ENCODE measurements around the gene NDUFS3.
A peak's percentile ranks its signal among the peaks of the same experiment; 100 is the strongest.
"Not testable (repeated sequence)": the region's sequence is repeated elsewhere in the genome, so short reads cannot be mapped to it uniquely, and the experiment has no call there.

The NDUFS3 gene

DNA sequence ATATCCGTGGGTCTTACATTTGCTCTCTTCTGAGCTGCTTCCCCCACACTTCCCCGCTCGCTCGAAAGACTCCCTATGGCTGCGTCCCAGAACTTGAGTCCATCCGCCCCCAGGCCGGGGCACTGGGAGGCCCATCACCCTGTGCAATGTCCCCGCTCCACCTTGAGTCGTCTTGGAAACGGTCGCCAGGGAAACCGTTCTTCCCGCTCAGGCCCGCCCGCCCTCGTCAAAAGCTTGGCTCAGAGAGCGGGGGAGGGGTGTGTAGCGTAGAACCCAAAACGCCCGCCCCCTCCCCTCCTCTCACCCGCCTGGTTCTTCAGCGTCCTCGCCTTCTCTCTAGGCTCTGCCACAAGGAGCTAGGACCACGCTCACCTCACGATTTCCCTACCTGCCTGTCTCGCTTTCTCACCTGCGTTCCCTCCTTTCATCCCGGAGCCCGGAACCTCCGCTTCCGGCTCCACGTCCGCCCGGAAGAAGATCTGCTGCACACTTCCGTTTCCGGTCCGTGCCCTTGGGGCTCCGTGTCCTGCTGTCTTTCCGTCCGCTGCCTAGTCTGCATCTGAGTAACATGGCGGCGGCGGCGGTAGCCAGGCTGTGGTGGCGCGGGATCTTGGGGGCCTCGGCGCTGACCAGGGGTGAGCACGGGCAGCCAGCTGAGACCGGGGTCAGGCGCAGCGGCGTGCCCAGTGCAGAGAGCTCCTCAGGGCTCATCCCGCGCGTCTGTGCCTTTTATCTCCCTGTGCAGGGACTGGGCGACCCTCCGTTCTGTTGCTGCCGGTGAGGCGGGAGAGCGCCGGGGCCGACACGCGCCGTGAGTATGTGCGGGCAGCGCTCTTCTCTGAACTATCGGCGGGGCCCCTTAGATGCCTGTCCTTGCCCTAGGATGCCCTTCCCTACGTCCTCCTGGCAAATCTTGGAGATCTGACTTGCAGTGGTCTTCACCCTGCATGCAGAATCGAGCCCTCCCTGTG, at the start of gene NDUFS3, which contains the start of gene KBTBD4:
Gene NDUFS3, plus strand, starts transcription at position 551 of the 971 bp plus-strand sequence. Its CDS starts 18 bp downstream, at position 569.
Gene KBTBD4, minus strand, starts transcription at position 447 of the 971 bp plus-strand sequence. Its CDS starts 19 bp downstream, at position 428.
- peak; percentile 90 for DNase-seq (ENCODE audit: low spot score)

DNA sequence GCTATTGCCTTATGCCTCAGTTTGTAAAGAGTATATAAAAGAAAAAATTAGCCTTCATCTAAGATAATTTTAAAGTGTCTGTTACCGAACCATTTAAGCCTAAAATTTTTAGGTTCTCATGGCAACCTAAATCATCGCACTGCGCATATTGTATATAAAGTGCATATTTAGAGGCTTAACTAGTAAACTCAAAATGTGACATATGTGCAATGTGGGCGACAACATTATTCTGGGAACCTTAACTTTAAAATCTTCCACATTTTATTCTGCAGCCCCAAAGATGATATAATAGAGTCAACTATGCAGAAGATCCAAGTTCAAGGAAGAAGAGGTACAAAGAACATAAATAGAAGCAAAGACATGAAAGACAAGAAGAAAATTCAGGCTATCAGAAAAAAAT, 48.9 kb upstream of the NDUFS3 start:
- DNase-seq (ENCODE audit: low spot score), result no peak

DNA sequence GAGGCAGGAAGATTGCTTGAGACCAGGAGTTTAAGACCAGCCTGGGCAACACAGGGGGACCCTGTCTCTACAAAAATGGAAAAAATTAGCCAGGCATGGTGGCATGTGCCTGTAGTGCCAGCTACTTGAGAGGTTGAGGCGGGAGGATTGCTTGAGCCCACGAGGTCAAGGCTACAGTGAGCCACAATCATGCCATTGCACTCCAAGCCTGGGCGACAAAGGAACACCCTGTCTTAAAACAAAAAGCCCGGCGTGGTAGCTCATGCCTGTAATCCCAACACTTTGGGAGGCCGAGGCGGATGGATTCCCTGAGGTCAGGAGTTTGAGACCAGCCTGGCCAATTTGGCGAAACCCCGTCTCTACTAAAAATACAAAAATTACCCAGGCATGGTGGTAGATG, 48.2 kb upstream of the NDUFS3 start:
- not testable (repeated sequence) for DNase-seq (ENCODE audit: low spot score)

DNA sequence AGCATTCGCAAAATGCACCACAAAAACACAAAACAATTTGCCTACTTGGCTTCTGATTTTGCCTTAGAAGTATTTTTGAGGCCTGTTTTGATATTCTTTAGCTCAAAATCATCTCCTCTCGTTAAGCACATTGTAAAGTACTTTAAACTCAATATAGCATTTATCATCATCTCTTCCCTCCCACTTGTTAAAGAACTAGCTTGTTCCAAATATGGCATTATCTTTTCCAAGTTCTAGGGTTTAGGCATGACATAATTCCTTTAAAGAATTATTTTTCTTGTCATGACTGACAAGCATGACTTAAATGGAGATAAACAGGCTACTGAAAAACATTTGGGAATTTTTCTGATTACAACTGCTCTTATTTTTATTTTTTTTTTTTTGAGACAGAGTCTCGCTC, 47.2 kb upstream of the NDUFS3 start:
- DNase-seq (ENCODE audit: low spot score), result no peak

DNA sequence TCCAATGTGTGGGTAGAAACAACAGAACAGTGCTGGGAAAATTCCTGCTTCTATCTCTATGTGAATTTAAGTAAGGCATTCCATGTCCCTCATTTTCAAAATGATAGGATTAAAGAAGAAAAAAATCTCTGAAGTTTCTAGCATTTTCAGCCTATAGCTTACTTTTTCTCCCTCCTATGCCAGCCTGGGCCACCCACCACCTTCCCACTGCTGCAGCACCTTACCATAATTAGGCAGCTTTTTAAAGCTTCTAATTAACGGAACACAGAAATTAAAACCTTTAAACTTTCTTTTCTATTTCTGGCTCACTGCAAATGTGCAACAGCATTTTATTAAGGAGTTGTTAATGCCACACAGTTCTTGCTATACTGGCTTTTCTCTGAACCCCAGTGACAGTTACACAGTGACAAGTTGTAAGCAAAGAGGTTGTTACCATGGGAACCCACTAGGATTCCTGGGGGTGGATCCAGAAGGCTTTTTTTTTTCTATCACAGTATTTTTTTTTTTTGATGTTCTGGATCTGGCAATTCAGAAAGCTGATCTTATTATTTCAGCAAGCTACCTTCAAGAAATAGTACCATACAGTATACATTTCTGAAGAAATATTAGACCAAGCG, 46.2 kb upstream of the NDUFS3 start:
- DNase-seq (ENCODE audit: low spot score), result no peak

DNA sequence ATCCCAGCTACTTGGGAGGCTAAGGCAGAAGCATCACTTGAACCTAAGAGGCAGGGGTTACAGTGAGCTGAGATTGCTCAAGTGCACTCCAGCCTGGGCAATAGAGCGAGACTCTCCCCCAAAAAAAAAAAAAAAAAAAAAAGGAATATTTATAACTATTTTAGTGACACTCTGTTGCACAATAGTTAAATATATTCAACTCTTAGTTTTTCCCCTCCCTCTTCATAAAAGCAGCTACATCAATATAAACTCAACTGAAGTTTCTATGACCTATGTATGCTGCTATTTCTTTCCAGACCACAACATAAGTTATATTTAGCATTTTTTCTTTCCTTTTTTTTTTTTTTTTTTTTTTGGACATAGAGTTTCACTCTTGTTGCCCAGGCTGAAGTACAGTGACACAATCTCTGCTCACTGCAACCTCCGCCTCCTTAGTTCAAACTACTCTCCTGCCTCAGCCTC, 45.2 kb upstream of the NDUFS3 start:
- DNase-seq (ENCODE audit: low spot score), result no peak

DNA sequence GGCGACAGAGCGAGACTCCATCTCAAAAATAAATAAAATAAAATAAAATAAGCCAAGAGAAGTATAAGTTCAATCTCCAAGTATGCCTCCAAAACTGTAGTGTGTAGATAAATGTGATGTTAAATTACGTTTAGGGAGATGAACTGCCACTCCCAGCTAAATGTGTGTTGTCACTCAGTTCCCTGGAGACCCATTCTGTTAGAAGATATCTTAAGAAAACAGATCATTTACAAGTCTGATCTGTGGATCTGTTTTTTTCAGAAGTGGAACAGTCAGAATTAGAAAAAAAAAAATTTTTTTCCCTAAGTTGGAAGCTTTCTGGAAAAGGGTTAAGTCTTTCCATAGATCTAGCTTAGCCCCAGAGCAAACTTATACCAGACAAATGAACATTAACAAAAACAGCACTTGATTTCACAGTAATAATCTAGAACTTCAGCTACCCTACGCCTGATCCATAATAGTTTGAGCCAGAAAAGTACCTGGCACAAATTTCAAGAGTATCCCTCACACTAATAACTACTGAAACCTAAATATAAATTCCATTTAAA, 44.1 kb upstream of the NDUFS3 start:
- no peak for DNase-seq (ENCODE audit: low spot score)

DNA sequence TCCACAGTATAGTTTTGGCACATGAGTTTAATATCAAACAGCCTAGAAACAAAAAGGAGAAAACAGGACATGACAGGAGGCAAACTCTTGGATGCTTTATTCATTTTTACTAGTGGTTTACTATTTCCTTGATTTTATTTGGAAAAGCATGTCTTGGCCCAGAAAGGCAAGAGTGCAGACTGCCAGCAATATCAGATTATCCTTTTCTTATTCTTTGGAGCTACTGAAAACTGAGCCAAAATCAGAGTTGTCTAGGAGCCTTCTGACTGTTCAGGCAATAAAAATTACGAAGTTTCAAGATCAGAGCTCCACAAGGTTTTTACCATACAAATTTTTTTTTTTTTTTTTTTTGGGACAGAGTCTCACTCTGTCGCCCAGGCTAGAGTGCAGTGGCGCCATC, 42.0 kb upstream of the NDUFS3 start:
- no peak for DNase-seq (ENCODE audit: low spot score)

DNA sequence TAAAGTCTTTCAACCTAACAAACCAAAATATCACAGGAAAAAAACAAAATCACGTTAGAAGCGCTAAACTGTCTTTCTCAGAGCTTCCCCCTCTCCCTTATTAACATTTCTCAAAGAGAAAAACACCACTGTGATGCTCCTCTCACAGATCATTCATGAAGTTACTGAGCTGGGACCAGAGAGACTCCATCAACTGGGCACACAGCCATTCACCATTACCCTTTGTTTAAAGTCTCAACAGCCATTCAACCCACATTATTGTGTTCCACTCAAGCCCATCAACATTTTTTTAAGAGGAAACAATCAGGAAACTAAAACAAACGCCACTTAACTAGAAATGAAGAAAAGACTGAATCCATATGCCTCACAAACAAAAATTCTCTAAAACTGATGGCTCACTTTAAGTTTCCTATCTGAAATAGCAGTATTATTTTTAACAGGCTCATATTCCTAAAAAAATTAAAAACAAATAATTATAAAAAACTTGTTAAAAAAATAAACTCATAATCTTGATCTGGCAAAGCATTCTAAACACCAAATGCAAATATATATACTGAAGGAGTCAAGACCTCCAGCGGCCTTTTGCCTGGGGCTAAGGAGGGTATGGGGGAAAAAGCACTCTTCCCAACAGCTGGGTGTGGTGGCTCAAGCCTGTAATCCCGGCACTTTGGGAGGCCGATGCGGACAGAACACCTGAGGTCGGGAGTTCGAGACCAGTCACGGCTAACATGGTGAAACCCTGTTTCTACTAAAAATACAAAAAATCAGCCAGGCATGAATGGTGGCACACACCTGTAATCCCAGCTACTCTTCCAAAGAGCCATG, 39.9 kb upstream of the NDUFS3 start:
- no peak for DNase-seq (ENCODE audit: low spot score)

DNA sequence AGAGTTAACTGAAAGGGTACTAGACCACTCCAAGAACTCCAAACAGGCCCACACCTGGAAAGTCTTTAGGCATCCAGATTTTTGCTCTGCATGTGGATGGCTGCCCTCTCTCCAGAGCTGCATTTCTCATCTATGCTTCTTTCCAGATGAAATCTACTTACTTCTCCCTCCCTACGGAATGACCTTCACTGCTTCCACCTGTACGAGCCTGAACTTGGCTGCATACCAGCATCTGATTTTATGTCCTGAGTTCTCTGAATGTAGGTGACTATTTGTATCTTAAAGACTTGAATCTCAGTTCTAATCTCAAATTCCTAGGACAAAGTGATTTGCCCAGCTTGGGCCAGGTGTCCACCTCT, 39.2 kb upstream of the NDUFS3 start:
- DNase-seq (ENCODE audit: low spot score), result no peak

DNA sequence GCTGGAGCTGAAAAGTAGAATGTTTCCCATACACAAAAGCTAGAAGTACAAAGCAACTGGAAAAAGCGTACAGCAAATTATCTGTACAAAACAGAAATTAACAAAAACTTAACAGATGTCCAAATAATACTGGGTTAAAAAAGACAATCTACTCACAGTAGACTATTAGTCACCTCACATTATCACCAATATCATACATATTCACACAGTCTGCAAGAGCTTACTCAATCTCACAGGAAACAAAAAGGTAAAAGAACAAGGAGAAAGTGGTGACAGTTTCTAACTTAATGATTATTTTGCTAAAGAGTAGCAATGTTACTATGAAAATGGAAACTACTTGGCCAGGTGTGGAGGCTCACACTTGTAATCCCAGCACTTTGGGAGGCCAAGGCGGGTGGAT, 37.8 kb upstream of the NDUFS3 start:
- DNase-seq (ENCODE audit: low spot score), result no peak

DNA sequence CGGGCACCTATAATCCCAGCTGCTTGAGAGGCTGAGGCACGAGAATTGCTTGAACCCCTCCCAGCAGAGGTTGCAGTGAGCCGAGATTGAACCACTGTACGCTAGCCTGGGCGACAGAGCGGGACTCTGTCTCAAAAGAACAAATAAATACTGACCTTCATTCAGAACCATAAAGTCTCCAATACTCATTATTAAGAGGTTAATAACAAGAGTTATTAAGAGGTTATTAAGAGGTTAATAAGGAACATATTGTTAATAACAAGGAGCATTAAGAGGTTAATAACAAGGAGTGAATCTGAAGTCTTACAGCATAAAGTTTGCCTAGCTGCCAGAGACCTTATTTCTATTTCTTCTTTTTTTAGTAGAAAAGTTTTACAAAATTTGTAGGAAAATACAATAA, 33.6 kb upstream of the NDUFS3 start:
- DNase-seq (ENCODE audit: low spot score), result no peak

DNA sequence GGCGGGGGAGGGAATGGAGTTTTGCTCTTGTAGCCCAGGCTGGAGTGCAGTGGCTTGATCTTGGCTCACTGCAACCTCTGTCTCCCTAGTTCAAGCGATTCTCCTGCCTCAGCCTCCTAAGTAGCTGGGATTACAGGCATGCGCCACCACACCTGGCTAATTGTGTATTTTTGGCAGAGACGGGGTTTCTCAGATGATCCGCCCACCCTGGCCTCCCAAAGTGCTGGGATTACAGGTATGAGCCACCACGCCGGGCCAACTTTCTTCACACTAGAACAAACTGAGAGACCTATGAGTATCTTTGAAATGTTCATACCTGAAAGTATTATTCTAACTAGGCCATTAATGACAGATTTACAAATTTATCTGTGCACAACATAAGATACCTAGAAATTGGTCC, 32.6 kb upstream of the NDUFS3 start:
- not testable (repeated sequence) for DNase-seq (ENCODE audit: low spot score)

DNA sequence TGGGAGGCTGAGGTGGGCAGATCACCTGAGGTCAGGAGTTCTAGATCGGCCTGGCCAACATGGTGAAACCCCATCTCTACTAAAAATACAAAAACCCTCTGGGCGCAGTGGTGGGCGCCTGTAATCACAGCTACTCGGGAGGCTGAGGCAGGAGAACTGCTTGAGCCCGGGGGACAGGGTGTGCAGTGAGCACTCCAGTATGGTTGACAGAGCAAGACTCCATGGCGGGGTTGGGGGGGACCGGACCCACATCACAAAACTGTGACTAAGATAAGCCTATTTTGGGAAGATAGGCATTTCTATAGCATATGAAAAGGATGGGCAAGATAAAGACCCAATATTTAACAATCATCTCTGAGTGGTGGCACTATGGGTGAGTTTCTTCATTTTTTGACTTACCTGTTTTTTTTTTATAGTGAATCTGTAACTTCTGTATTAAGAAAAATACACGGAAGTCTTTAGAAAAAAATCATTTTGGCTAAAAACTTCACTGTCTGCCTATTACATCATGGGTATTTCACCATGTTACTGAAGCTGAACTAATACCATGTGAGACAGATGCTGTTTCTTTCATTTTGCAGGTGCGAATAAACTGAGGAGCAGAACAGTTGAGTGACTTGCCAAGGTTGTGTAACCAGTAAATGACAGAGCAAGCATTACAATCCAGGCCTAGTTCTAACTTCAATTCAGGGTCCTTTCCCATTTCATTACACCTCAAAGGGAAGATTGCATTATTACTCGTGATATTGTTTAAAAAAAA, 28.4 kb upstream of the NDUFS3 start:
- DNase-seq (ENCODE audit: low spot score), result no peak

DNA sequence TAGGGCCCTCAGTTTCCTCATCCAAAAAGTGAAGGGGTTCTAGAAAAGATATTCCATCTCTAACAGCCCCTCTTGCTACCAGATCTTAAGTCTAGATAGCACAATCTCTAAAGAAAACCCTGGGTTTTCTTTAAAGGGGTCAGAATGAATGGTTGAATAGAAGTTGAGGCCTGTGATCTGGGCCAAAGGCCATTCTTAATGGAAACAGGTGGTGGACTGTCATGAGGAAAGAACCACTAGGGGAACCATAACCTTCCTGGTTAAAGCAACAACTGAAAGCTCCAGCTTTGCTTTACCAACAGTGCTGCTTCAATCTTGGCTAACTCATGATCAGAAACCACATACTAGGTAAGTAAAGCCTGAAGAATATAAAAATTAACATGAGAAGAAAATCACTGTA, 27.8 kb upstream of the NDUFS3 start:
- DNase-seq (ENCODE audit: low spot score), result peak; percentile 42

DNA sequence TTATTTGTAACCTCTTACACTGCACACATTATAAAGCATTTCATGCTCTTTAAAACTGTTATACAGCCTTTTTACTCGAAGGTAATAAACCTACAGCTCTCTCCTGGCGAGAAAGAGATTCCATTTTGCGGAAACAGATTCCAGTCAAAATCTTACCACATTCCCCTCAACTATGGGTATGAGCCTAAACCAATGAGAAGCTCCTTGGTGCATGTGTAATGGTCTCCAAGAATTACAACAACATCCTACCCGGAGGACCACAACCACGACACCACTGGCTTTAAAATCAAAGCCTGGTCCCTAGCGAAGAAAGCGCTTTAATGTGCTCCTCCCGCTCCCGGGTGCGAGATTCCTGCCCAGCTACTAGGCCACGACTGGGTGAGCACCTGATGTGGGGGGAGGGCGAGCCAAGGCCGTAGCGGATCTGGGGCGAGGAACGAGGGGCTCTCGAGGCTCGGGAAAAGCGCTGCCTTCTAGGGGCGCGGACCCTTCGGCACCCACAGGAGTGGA, 26.8 kb upstream of the NDUFS3 start:
- peak; percentile 22 for DNase-seq (ENCODE audit: low spot score)

DNA sequence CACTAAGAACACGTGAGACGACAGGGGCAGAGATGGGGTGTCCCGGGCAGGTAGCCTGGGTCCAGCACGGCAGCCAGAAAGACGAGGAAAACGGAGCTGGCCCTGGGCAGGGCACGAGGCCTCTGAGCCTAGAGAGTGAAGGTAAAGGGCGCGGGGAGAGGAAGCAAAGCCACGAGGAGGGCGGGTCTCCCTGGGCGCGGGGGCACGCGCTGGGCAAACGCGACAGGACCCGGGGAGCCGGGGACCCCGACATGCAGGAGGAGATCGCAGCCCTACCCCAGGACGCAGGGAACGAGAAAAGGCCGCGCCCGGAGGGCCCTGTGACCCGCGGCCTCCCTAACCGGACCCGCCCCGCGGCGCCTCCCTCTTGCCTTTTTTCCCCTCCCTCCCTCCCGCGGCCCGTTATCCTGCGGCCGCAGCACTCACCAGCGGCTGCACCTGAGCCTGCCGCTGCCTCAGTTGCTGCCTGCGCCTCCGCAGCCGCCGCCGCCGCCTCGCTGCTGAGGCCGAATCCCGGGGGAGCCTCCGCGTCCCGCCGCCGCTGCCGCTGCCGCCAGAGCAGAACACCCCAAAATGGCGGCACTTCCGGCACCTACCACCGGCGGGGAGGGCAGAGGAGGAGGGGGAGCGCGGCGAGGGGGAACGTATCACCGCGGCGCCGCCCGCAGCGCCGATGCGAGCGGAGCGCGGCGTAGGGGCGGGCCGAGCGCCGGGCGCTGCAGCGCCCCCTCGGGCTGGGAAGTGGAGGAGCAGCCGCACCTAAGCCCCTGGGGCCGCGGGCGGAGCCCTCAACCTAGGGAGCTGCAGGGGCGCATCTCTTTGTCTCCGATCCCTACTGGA, 26.1 kb upstream of the NDUFS3 start, which contains the start of gene CELF1:
Gene CELF1, minus strand, starts transcription at position 567 of the 840 bp plus-strand sequence. CDS start 53,609 bp downstream, outside the sequence.
- peak; percentile 93 for DNase-seq (ENCODE audit: low spot score)

DNA sequence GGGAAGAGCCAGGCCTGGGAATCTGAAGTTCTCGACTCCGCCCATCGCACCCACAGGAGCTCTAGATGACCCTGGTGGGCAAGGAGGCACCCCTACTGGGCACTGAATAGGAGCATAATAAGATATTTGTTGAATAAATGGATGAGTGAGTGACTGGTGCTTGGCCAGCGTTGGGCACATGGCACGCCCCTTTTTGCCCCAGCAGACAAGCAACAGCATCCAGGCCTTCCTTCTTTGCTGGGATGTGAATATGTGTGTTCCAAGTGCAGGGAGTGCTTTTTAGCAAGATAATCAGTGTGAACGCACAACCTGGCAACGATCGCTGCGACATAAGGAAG, 25.5 kb upstream of the NDUFS3 start:
- no peak for DNase-seq (ENCODE audit: low spot score)

DNA sequence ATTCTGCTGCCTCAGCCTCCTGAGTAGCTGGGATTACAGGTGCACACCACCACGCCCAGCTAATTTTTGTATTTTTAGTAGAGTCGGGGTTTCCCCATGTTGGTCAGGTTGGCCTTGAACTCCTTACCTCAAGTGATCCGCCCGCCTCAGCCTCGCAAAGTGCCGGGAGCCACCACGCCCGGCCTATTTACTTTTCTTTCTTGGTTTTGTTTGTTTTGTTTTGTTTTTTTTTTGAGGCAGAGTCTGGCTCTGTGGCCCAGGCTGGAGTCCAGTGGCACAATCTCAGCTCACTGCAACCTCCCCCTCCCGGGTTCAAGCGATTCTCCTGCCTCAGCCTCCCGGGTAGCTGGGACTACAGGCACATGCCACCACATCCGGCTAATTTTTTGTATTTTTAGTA, 21.9 kb upstream of the NDUFS3 start:
- DNase-seq (ENCODE audit: low spot score), result not testable (repeated sequence)

DNA sequence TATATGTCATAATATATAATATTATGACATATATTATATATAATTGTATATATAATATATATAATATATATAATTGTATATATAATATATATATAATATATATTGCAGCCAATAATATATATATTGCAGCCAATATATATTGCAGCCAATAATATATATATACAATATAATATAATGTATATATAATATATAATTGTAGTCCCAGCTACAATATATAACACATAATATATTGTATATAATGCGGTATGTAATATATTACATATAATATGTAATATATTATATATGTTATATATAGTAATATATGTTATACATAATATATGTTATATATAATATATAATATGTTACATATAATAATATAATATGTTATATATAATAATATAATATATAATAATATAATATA, 20.2 kb upstream of the NDUFS3 start:
- no peak for DNase-seq (ENCODE audit: low spot score)

All from LoVo (cell line).